Left lung (tissue), 10 donors: Measurements from ENCODE around the gene KIF12. TPM values are rescaled to one million over a fixed set of nuclear protein-coding genes. Genes with fewer than 3 reads are reported as not detected.
A peak's percentile ranks its signal among the peaks of the same experiment; 100 is the strongest.

Experiments
- ATAC-seq: fragments of 200-7000 bp; cut with Tn5 transposase; one replicate; pipeline ENCODE4 v1.9.1; 2020; ENCODE audit warnings: moderate library complexity
- DNase-seq, 4 donors: peaks; one replicate each; pipeline ENCODE4 v3.0.0-alpha.2; 2013 to 2020
- H3K27ac ChIP-seq, 2 donors: fragments of 200-600 bp; sonication (generic) in 1 of 2; one replicate each; pipeline versions ENCODE4 v1.5.0 to v1.8.0; 2020 to 2021
- H3K27me3 ChIP-seq, 2 donors: fragments of 200-600 bp; sonication (generic) in 1 of 2; one replicate each; pipeline versions ENCODE4 v1.5.0 to v1.8.0; 2020 to 2021
- H3K36me3 ChIP-seq, 2 donors: fragments of 200-600 bp; sonication (generic) in 1 of 2; one replicate each; pipeline versions ENCODE4 v1.5.0 to v1.8.0; 2020 to 2021
- H3K4me1 ChIP-seq, 2 donors: fragments of 200-600 bp; one replicate each; pipeline ENCODE4 v1.8.0; 2021
- H3K4me3 ChIP-seq, 2 donors: fragments of 200-600 bp; sonication (generic) in 1 of 2; one replicate each; pipeline versions ENCODE4 v1.5.0 to v1.8.0; 2020 to 2021; ENCODE audit warnings: mild to moderate bottlenecking in 1 of 2
- H3K9me3 ChIP-seq, 2 donors: fragments of 200-600 bp; sonication (generic) in 1 of 2; one replicate each; pipeline versions ENCODE4 v1.5.0 to v1.8.0; 2020 to 2021
- intact Hi-C, 2 donors: fragments of 100-400 bp; cut with DNase I; formaldehyde crosslinking; loops; one replicate each; pipeline versions ENCODE4 v1.11.2 to v1.14.2; 2022
- polyA plus RNA-seq, 6 donors: library from polyadenylated mRNA; unstranded; fragments of 120-200 nt; gene quantifications; one replicate each; pipeline ENCODE4 v1.2.1, GENCODE V29; 2013; ENCODE audit not compliant: insufficient read length in 6 of 6
- total RNA-seq, 2 donors: library from RNA; stranded (reverse); fragmentation: NEBNext Ultra II Directional; extraction: Animal tissue kit (Norgen Biotek cat#: 25700); gene quantifications; one replicate each; pipeline ENCODE4 v1.2.1, GENCODE V29; 2021
- TF ChIP-seq, protein P1 (sequence below), 2 donors: fragments of 200-600 bp; sonication (generic) in 1 of 2; IDR thresholded peaks; one replicate each; pipeline versions ENCODE4 v1.5.0 to v1.8.0; 2021; ENCODE audit warnings: antibody characterized with exemption in 2 of 2
- donor health status: DM: no; HTN: yes; CAD: no.
- donor health status: DM: no; HTN: no; CAD: no.

Gene KIF12
- total and polyA plus RNA-seq, 8 donors, result 2.4 to 54.7 (median 43.3) TPM

DNA sequence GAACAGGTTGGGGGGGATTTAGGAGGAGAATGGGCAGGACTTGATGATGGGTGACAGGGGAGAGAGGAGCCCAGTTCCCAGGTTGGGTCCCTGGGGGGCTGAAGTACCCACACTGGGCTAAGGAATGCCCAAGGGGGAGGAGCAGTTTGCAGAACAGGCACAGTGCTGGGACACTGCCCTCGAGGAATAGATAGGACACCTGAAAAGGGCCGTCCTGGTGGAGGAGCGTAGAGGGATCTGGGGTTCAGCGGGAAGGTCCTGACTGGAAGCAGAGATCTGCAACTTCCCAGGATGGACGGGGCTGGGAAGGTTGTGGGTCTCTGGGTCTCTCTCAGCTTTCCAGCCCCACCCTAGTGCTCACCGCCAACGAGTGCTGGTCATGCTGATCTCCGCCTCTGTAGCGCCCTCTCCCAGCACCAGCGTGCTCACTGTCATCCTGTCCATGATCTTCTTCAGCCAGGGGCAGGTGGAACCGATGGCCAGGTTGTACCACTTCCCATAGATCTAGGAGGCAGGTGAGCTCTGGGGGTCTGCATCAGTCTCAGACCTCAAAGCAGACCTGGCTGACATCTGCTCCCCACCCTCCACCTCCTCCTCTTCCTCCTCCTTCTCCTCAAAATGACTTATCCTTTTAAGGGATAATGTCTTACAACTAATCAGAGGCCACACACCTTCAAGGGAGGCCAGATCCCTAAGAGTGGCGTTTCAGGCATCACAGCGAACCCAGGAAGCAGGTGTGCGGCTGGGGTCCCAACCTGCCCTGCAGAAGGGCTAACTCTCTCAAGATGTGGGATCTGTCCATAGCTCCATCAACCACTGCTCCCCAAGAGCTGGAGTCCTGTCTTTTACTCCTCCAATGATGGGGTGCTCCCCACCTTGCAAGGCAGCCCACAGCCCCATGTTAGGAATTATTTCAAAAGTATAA, 22.6 kb downstream of the KIF12 start:
- intact Hi-C loops, result no loop called here
- H3K27ac ChIP-seq, result no peak overlapping the region
- no peaks in the 10 kb centered on the region for H3K9me3 ChIP-seq
- no peaks in the 10 kb centered on the region for H3K36me3 ChIP-seq
- TF ChIP-seq, protein P1, sequence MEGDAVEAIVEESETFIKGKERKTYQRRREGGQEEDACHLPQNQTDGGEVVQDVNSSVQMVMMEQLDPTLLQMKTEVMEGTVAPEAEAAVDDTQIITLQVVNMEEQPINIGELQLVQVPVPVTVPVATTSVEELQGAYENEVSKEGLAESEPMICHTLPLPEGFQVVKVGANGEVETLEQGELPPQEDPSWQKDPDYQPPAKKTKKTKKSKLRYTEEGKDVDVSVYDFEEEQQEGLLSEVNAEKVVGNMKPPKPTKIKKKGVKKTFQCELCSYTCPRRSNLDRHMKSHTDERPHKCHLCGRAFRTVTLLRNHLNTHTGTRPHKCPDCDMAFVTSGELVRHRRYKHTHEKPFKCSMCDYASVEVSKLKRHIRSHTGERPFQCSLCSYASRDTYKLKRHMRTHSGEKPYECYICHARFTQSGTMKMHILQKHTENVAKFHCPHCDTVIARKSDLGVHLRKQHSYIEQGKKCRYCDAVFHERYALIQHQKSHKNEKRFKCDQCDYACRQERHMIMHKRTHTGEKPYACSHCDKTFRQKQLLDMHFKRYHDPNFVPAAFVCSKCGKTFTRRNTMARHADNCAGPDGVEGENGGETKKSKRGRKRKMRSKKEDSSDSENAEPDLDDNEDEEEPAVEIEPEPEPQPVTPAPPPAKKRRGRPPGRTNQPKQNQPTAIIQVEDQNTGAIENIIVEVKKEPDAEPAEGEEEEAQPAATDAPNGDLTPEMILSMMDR (IDR thresholded peaks at IDR 0.05), result no peak
- ATAC-seq, result no peak
- DNase-seq, result no peak
- no peak overlapping the region for H3K4me3 ChIP-seq
- peaks cover 0 to 6% of the 10 kb centered on the region in 2 donors for H3K4me1 ChIP-seq
- H3K27me3 ChIP-seq, result peaks cover 0 to 17% of the 10 kb centered on the region in 2 donors

GRCh38 chr9:114075602-114076001, 23.5 kb downstream of the KIF12 start:
- TF ChIP-seq, protein P1 (IDR thresholded peaks at IDR 0.05), result no peak
- DNase-seq, result no peak
- ATAC-seq, result no peak

DNA sequence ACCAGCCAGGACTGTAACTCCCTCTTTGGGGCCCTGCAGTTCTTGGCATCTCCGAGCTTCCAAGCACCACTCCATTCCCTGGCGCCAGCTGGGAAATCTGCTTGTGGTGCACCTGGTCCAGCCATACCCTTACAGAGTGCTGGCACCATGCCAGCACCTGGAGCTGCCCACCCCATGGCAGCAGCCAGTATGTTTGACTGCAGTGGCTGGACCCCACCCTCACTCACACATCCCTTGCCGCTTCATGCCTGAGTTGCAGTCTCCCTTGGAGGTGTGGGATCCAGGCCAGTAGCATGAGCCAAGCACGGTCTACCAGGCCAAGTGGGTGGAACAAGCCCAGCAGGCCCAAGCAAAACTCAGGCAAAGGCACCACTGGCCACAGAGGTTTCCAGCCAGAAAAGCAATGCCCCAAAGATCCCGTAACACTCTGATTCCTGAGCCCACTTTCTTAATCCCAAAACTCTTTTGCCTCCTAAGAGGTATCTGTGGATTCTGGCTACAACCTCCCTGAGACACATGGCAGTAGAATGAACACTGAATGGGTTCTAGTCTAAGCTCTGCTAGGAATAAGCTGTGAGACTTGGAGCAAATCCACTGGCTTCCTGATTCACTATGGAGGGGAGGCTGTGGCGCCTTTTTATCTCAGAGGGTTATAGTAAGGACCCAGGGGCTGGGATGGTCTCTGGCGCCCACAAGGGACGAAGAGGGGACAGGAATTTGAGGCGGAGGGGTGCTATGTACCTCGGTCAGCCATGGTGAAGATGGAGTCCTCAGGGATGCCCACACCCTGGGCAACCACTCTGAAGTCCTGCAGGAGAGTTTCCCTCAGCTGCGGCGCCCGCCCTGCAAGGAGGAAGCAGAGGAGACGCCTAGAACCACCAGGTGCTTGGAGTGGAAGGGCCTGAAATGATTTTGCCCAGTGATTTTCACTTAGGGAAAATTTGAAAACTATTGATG, 26.6 kb downstream of the KIF12 start:
- ATAC-seq, result peak; percentile 68
- H3K27me3 ChIP-seq, result peaks cover 0 to 13% of the 10 kb centered on the region in 2 donors
- H3K27ac ChIP-seq, result no peak overlapping the region
- H3K4me1 ChIP-seq, result no peaks in the 10 kb centered on the region
- no peaks in the 10 kb centered on the region for H3K9me3 ChIP-seq
- H3K36me3 ChIP-seq, result no peaks in the 10 kb centered on the region
- intact Hi-C loops, result no loop called here
- DNase-seq, result peak in 3 of 4 donors; percentile 40 to 61 (median 46)
- TF ChIP-seq, protein P1 (IDR thresholded peaks at IDR 0.05), result no peak
- no peak overlapping the region for H3K4me3 ChIP-seq

More at GRCh38 chr9:114075602-114076001, 23.5 kb downstream of the KIF12 start:
- Histone ChIP-seq H3K27me3 (peaks cover 0 to 17% of the 10 kb centered on the region in 2 donors), H3K9me3 (no peaks in the 10 kb centered on the region), H3K4me1 (peaks cover 0 to 6% of the 10 kb centered on the region in 2 donors), H3K27ac (no peak overlapping the region), H3K36me3 (no peaks in the 10 kb centered on the region), H3K4me3 (no peak overlapping the region)
- intact Hi-C loops, result no loop called here

DNA sequence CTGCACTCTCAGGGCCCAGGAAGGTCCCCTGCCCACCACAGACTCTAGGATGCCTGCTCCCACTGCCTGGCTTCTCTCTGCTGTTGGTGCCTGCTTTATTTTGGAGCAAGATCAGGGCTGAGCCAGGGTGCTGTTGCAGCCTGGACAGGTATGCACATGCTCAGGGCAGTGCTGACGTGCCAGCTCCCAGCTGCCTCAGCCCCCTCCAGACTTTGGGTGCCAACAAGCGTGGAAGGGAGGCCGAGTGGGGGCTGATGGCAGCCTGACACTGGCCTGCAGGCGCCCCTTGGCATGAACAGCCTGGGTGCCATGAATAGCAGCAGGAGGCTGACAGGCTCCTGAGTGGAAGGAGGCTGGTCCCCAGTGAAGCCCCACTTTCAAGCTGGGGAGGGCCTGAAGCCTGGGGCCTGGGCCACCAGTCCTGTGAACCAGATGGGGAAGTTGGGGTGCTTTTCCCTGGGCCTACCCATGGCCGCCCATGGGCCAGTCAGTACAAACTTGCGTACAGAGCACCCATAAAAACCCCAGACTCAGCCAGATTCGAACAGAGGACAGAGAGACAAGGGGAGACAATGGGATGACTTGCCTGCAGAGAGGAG, 27.8 kb downstream of the KIF12 start:
- ATAC-seq, result no peak
- intact Hi-C loops, result no loop called here
- Histone ChIP-seq H3K27ac (no peak overlapping the region), H3K4me1 (no peaks in the 10 kb centered on the region), H3K27me3 (peaks cover 0 to 1% of the 10 kb centered on the region in 2 donors), H3K36me3 (no peaks in the 10 kb centered on the region), H3K9me3 (no peaks in the 10 kb centered on the region), H3K4me3 (no peak overlapping the region)
- DNase-seq, result peak in 1 of 4 donors; percentile 54
- TF ChIP-seq, protein P1 (IDR thresholded peaks at IDR 0.05), result no peak
